ENCODE measurements around the gene ARSJ. TPM values are rescaled to one million over a fixed set of nuclear protein-coding genes. Genes with fewer than 3 reads are reported as not detected.

ARSJ gene
- total RNA-seq, 1 experiment from 2014 or later, result 43.9 TPM

GRCh38 chr4:113955411-113955810 lies 24.0 kb downstream of the ARSJ start:
- DNase-seq (ENCODE audit: low read depth, low spot score) (no peak), ATAC-seq (no peak)
- TF ChIP-seq, protein P1, sequence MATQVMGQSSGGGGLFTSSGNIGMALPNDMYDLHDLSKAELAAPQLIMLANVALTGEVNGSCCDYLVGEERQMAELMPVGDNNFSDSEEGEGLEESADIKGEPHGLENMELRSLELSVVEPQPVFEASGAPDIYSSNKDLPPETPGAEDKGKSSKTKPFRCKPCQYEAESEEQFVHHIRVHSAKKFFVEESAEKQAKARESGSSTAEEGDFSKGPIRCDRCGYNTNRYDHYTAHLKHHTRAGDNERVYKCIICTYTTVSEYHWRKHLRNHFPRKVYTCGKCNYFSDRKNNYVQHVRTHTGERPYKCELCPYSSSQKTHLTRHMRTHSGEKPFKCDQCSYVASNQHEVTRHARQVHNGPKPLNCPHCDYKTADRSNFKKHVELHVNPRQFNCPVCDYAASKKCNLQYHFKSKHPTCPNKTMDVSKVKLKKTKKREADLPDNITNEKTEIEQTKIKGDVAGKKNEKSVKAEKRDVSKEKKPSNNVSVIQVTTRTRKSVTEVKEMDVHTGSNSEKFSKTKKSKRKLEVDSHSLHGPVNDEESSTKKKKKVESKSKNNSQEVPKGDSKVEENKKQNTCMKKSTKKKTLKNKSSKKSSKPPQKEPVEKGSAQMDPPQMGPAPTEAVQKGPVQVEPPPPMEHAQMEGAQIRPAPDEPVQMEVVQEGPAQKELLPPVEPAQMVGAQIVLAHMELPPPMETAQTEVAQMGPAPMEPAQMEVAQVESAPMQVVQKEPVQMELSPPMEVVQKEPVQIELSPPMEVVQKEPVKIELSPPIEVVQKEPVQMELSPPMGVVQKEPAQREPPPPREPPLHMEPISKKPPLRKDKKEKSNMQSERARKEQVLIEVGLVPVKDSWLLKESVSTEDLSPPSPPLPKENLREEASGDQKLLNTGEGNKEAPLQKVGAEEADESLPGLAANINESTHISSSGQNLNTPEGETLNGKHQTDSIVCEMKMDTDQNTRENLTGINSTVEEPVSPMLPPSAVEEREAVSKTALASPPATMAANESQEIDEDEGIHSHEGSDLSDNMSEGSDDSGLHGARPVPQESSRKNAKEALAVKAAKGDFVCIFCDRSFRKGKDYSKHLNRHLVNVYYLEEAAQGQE (IDR thresholded peaks at IDR 0.05; ENCODE audit: insufficient read depth in 1 of 2, low read depth in 2 of 2, low read length in 1 of 2), result no peak
- intact Hi-C loops (cut with micrococcal nuclease; ENCODE audit: unreplicated experiment) (loop anchor here (5.0 to 10.0 kb wide), 2 partner anchors 219 to 427 kb away; no protein-coding TSS in a partner anchor), in situ Hi-C loops (cut with HindIII; ENCODE audit: low pct_unique_long_range_greater_than_20kb, low sequenced_read_pairs) (no loop called here)
- POLR2A ChIA-PET, result interaction anchor here (0.6 kb wide), 2 partner anchors 126 to 180 kb away, joined by 3 read pairs; no protein-coding TSS in a partner anchor
- CTCF ChIA-PET, result interaction anchor here (0.6 kb wide), 1 partner anchor 12 kb away, joined by 3 read pairs; no protein-coding TSS in a partner anchor
- no peak overlapping the region for H3K4me3 ChIP-seq (ENCODE audit: low read depth in 2 of 2, low read length in 2 of 2)
- H3K36me3 ChIP-seq (ENCODE audit: control insufficient read depth, insufficient read depth, low read length), result no peaks in the 10 kb centered on the region; the same call in 1 of the 2 replicates
- H3K27me3 ChIP-seq (ENCODE audit: control insufficient read depth, insufficient read depth, low read length), result no peaks in the 10 kb centered on the region
- no TSS peak for BruUV-seq (replicated peaks)
- H3K9me3 ChIP-seq (ENCODE audit: control insufficient read depth, insufficient read depth, low read depth, low read length), result no peaks in the 10 kb centered on the region
- peak overlapping the region; percentile 99 for H3K27ac ChIP-seq (ENCODE audit: low read length)
- H3K4me1 ChIP-seq (ENCODE audit: control insufficient read depth, insufficient read depth, low read length), result peaks cover 69% of the 10 kb centered on the region

- Histone ChIP-seq H3K27ac (ENCODE audit: low read length) (peak overlapping the region; percentile 99; the same call in 1 of the 2 replicates), H3K9me3 (ENCODE audit: control insufficient read depth, insufficient read depth, low read depth, low read length) (no peaks in the 10 kb centered on the region), H3K4me1 (ENCODE audit: control insufficient read depth, insufficient read depth, low read length) (peaks cover 62% of the 10 kb centered on the region), H3K36me3 (ENCODE audit: control insufficient read depth, insufficient read depth, low read length) (no peaks in the 10 kb centered on the region; the same call in 1 of the 2 replicates), H3K27me3 (ENCODE audit: control insufficient read depth, insufficient read depth, low read length) (no peaks in the 10 kb centered on the region), H3K4me3 (ENCODE audit: low read depth in 2 of 2, low read length in 2 of 2) (no peak overlapping the region)
- DNase-seq (ENCODE audit: low read depth, low spot score) (no peak), ATAC-seq (no peak)
- no TSS peak for BruUV-seq (replicated peaks)
- ChIA-PET CTCF (no interaction called here), POLR2A (no interaction called here)
- intact Hi-C loops (cut with micrococcal nuclease; ENCODE audit: unreplicated experiment) (loop anchor here (2.0 to 10.0 kb wide), 2 partner anchors 117 to 221 kb away; no protein-coding TSS in a partner anchor), in situ Hi-C loops (cut with HindIII; ENCODE audit: low pct_unique_long_range_greater_than_20kb, low sequenced_read_pairs) (no loop called here)
- TF ChIP-seq TCF7L2 (IDR thresholded peaks at IDR 0.05; ENCODE audit: low read depth, low read length) (no peak), POLR2AphosphoS5 (IDR thresholded peaks at IDR 0.05; ENCODE audit: low read depth, low read length) (no peak), CTCF (IDR thresholded peaks at IDR 0.05) (no peak), SIN3A (IDR thresholded peaks at IDR 0.05; ENCODE audit: borderline replicate concordance, insufficient read depth, low read depth, low read length) (no peak)
- TF ChIP-seq, protein P1 (IDR thresholded peaks at IDR 0.05; ENCODE audit: insufficient read depth in 1 of 2, low read depth in 2 of 2, low read length in 1 of 2), result no peak
Measured at GRCh38 chr4:113953888-113954287, 25.6 kb downstream of the ARSJ start.

All from Panc1 (cell line).